ENCODE measurements around the gene JTB.

The JTB gene

GRCh38 chr1:153978274-153978909, 918 bp upstream of the JTB start:
- DNase-seq (ENCODE audit: low read depth) = no peak

- no peak for DNase-seq (ENCODE audit: low read depth)
These were observed 640 bp downstream of the JTB start for GRCh38 chr1:153976819-153977249.

DNA sequence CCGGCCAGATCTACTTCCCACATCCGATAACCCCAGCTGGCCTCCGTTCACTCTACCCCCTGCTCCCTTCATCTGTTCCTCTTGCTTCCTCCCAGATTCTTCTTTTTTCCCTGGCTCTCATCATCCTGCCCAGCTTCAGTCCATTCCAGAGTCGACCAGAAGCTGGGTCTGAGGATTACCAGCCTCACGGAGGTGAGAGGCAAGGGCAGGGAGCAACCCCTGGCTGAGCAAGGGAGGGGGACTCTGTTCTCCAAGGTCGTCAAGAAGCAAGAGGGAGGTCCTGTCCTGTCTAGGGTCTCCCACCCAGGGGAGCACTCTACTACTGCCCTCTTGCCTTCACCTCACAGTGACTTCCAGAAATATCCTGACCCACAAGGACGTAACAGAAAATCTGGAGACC, 3.9 kb downstream of the JTB start:
- no peak for DNase-seq (ENCODE audit: low read depth)

GRCh38 chr1:153973071-153973470, 4.4 kb downstream of the JTB start:
- DNase-seq (ENCODE audit: low read depth) = no peak

- no peak for DNase-seq (ENCODE audit: low read depth)
These were observed 7.1 kb downstream of the JTB start for GRCh38 chr1:153970346-153970745.

- DNase-seq (ENCODE audit: low read depth) = no peak
These were observed 8.5 kb downstream of the JTB start for GRCh38 chr1:153968972-153969371.

GRCh38 chr1:153968408-153968807, 9.1 kb downstream of the JTB start:
- DNase-seq (ENCODE audit: low read depth) = no peak

DNA sequence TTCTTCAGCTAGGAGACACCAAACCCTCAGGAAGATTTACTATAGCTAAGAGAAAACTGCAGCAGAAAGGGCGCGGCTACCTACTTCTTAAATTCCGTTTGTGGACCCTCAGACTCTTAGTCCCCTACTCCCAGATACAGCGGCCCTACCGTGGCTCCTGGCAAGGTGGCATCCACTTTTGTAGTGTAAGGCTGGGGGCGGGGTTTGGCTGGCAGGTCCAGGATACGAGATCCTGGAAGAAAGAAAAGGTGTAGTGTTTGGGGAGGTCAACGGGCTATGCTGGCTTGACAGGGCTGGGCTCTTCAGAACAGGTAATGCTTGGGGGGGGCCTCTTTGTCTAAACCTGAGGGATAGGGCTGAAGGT, 9.5 kb downstream of the JTB start:
- DNase-seq (ENCODE audit: low read depth) = no peak

GRCh38 chr1:153967107-153967999, 10.1 kb downstream of the JTB start, which contains the start of gene CREB3L4:
Gene CREB3L4, plus strand, starts transcription at chr1:153967902. Its CDS starts 624 bp downstream, at chr1:153968526.
- peak; percentile 98 for DNase-seq (ENCODE audit: low read depth)

- DNase-seq (ENCODE audit: low read depth) = no peak
These were observed 13.6 kb downstream of the JTB start for GRCh38 chr1:153963850-153964331.

- peak; percentile 96 for DNase-seq (ENCODE audit: low read depth)
These were observed 14.2 kb downstream of the JTB start, which contains the start of gene SLC39A1 for GRCh38 chr1:153963030-153963849. Gene SLC39A1, minus strand, starts transcription at chr1:153963537. Its CDS starts 822 bp downstream, at chr1:153962715.

- DNase-seq (ENCODE audit: low read depth) = peak; percentile 56
These were observed 15.1 kb downstream of the JTB start for GRCh38 chr1:153962088-153963029.

GRCh38 chr1:153961421-153961820, 16.1 kb downstream of the JTB start:
- no peak for DNase-seq (ENCODE audit: low read depth)

DNA sequence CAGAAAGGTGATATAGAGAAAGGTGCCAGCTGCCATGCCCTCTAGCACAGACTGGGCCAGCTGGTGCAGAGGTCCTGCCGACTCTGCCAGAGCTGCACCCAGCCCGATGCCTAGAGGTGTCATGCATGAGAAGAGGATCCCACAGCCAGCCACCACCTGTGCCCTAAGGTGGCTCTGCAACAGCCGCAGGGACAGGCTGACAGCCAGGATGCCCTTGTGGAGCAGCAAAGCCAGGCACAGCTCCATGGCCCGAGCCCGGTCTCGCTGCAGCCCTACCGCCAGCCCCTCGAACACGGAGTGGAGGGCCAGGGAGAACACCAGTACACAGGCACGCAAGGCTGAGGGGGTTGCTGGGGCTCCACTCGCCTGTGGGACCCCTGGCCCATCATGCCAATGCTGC, 17.3 kb downstream of the JTB start:
- no peak for DNase-seq (ENCODE audit: low read depth)

DNA sequence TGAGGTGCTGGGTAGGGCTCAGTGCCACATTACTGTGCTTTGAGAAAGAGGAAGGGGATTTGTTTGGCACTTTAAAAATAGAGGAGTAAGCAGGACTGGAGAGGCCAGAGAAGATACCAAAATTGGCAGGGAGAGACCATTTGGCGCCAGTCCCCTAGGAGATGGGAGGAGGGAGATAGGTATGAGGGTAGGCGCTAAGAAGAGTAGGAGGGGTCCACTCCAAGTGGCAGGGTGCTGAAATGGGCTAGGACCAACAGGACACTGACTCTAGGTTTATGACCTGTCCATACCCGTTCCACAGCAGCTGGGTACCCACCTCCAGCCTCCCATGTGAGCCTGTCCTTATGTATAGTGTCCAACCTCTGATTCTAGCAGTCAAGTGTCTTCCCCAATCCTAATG, 18.0 kb downstream of the JTB start:
- no peak for DNase-seq (ENCODE audit: low read depth)

GRCh38 chr1:153958961-153959260, 18.6 kb downstream of the JTB start:
- no peak for DNase-seq (ENCODE audit: low read depth)

DNA sequence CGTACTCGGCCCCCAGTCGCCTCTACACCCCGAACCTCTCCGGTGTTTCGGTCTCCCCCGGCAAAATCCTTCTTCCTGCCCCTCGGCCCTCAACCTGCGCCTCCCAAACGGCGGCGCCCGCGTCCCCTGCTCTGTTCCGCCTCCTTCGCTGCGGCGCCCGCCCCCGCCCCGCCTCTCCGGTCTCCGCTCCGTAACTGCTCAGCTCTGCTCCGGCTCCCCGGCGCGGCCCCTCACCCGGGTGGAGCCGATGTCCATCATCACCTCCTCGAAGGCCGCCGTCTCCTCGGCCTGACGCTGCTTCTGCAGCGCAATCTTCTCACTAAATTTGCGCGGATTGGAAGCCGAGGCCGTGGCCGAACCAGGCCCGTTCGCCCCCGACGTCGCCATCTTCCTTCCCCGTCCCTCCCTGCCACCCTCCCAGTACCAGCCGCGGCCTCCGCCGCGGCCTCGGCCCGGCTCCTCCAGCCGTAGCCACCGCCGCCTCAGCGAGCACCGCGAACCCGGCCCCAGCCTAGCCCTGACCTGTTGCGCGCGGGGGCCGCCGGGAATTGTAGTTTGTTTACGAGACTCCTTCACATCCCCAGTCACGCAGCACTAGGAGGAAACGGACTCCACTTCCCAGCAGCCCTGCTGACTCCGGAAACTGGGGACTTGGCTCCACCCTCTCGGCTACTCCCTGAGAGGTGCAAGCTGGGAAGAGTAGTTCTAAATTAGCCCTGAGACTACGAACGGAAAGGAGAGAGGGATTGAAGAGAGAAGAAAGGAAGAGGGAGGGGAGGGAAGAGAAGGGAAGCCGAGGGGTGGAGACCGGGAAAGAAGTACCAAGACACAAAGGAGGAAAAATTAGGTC, 19.1 kb downstream of the JTB start, which contains the start of gene CRTC2:
TSS of gene CRTC2 (minus strand) at position 502 of the 850 bp plus-strand sequence. CDS start at position 387, 115 bp downstream.
- peak; percentile 98 for DNase-seq (ENCODE audit: low read depth)

DNA sequence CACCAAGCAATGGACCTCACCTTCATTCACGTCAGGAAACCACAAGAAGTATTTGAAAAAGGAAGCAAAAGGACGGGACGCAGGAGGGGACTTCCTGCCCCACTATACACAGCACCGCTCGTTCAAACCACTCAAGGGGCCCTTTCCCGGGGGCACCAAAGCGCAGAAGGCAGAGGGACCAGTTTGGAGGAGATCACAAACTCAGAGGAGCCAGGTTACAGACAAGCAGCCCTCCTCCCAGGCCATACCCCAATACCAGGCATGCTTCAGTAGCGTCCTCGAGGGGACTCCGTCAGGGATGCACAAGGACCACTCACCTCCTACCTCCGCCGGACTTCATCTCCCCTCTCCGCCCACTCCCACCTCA, 19.7 kb downstream of the JTB start:
- DNase-seq (ENCODE audit: low read depth) = no peak

DNA sequence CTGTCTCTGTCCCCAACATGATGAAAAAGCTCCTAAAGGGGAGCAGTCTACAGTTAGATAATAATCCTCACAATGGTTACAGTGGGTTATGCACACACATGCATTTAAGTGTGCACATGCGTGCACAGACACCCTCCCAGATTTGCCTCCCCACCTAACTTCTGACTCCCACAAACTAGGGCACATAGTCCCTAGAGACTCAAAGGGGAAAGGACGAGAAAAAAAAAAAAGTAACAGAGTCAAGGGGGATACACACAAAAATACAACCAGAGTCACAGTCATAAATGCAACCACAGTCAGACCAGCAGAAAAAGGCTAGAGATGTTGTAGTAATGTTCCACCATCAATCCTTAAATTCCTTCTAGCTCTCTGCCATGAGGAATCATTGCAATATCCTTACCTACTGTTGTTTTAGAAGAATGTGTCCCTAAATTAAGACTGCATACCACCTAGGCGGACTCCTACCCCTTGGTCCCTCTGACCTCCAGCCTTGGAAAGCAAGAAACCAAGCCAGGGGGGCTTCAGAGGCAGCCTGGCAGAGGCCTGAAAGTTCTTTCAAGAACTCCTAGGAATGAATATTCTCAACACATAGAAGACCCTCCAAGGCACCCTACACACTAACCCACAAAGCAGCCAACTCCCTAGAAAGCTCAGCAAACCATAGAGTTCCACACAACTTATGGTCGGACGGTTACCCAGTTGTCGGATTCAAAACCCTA, 20.3 kb downstream of the JTB start:
- DNase-seq (ENCODE audit: low read depth) = no peak

DNA sequence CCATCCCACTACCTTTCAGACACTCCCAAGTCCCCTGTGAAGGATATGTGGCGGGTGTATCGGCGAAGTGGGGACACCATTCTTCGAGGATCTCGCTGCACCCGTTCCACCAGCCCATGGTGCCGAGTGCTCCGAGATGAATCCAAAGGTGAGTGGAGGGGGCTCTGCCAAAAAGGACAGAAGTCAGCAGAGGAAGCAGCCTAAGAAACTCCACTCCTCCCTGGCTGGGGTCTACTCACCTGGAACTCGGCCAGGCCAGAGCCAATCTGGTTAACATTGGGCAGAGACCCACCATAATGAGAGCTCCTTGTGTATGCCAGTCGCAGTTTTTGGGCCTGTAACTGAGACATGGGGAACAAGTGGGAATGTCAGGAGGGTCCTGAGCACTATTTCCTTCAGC, 22.6 kb downstream of the JTB start:
- no peak for DNase-seq (ENCODE audit: low read depth)

Measured in fibroblast of gingiva (primary cell).